Endothelial cell of umbilical vein (primary cell): ENCODE data around the gene KAT2A. TPM values are rescaled to one million over a fixed set of nuclear protein-coding genes. Genes with fewer than 3 reads are reported as not detected.

ENCODE experiments used
- BruUV-seq: library from RNA; stranded (reverse); fragments of 400-500 nt; replicated peaks from 2 replicates; lab custom pipeline; 2021; lab: Mats Ljungman, UMichigan
- CTCF ChIA-PET: fragments of 300-600, 350-600 bp; sonication (Branson Sonifier 250); formaldehyde crosslinking; loops from one replicate; lab custom pipeline; 2021; ENCODE audit warnings: antibody characterized with exemption, inconsistent platforms; lab: Charles Lee
- POLR2A ChIA-PET: fragments of 300-600, 350-600 bp; sonication (Branson Sonifier 250); formaldehyde crosslinking; loops from one replicate; lab custom pipeline; 2021; ENCODE audit warnings: antibody characterized with exemption, inconsistent platforms; lab: Charles Lee
- DNase-seq: peaks from one replicate; pipeline ENCODE4 v3.0.0-alpha.2; 2011; ENCODE audit warnings: low read depth, low spot score
- FAIRE-seq: peaks from 2 replicates; lab custom pipeline; 2011; peaks lifted over from hg19 to GRCh38; lab: Jason Lieb, UNC
- H2AFZ ChIP-seq: 2 replicates; pipeline ENCODE4 v1.6.0; 2012; ENCODE audit warnings: low read depth, low read length, control low read depth, inconsistent platforms
- H3K27ac ChIP-seq: 2 replicates; pipeline ENCODE4 v1.5.1; 2011; ENCODE audit warnings: low read depth, mild to moderate bottlenecking, control low read depth, low read length, moderate library complexity; ENCODE audit not compliant: insufficient read depth
- H3K27me3 ChIP-seq, 2 experiments: 2 replicates each; pipeline versions ENCODE4 v1.6.0 to v1.6.1; 2011; ENCODE audit warnings: low read length in 2 of 2, mixed read lengths in 1 of 2; ENCODE audit not compliant: control insufficient read depth in 2 of 2, insufficient read depth in 2 of 2
- H3K36me3 ChIP-seq, 2 experiments: 2 replicates in 1 of 2; 3 replicates in 1 of 2; pipeline ENCODE4 v1.5.1; 2011; ENCODE audit warnings: low read length in 2 of 2, mild to moderate bottlenecking in 1 of 2, moderate library complexity in 1 of 2; ENCODE audit not compliant: control insufficient read depth in 2 of 2, insufficient read depth in 2 of 2; ENCODE audit errors: extremely low read depth in 1 of 2
- H3K4me1 ChIP-seq: 3 replicates; pipeline ENCODE4 v1.5.1; 2011; ENCODE audit warnings: mild to moderate bottlenecking, low read length; ENCODE audit not compliant: control insufficient read depth, insufficient read depth; ENCODE audit errors: extremely low read depth
- H3K4me2 ChIP-seq: 2 replicates; pipeline ENCODE4 v1.6.1; 2011; ENCODE audit warnings: low read length, control low read depth, mixed read lengths; ENCODE audit not compliant: insufficient read depth
- H3K4me3 ChIP-seq, 3 experiments: fragments of 200-600 bp in 1 of 3; sonication (generic), shearing (Covaris generic) in 1 of 3; replicated peaks in 1 of 3; 2 replicates each; pipeline ENCODE4 v1.5.1; 2011 to 2016; ENCODE audit warnings: control low read depth in 3 of 3, low read length in 3 of 3, mild to moderate bottlenecking in 2 of 3, inconsistent platforms in 1 of 3, low read depth in 1 of 3, moderate library complexity in 1 of 3; ENCODE audit not compliant: insufficient read depth in 1 of 3
- H3K79me2 ChIP-seq: 2 replicates; pipeline ENCODE4 v1.6.0; 2012; ENCODE audit warnings: low read length, inconsistent platforms; ENCODE audit not compliant: control insufficient read depth, insufficient read depth
- H3K9ac ChIP-seq: replicated peaks from 2 replicates; pipeline ENCODE3; 2011; ENCODE audit warnings: low read length, control low read depth; ENCODE audit not compliant: insufficient read depth; ENCODE audit errors: extremely low read depth
- H3K9me1 ChIP-seq: replicated peaks from 3 replicates; pipeline ENCODE4 v1.6.0; 2011; ENCODE audit warnings: mild to moderate bottlenecking, low read length; ENCODE audit not compliant: control insufficient read depth, insufficient read depth; ENCODE audit errors: extremely low read depth
- H3K9me3 ChIP-seq: replicated peaks from 2 replicates; pipeline ENCODE4 v1.5.1; 2012; ENCODE audit warnings: low read length, inconsistent platforms; ENCODE audit not compliant: control insufficient read depth, insufficient read depth
- H4K20me1 ChIP-seq: replicated peaks from 2 replicates; pipeline ENCODE3; 2011; ENCODE audit warnings: mild to moderate bottlenecking, low read length; ENCODE audit not compliant: control insufficient read depth, insufficient read depth; ENCODE audit errors: extremely low read depth
- CTCF ChIP-seq, 2 donors: IDR thresholded peaks; 1 replicate in 1 of 2; 2 replicates in 1 of 2; pipeline ENCODE4 v1.5.1; 2011; ENCODE audit warnings: low read length in 2 of 2, mild to moderate bottlenecking in 2 of 2, moderate library complexity in 2 of 2, control low read depth in 1 of 2, inconsistent platforms in 1 of 2, low read depth in 1 of 2; ENCODE audit not compliant: insufficient read depth in 1 of 2; ENCODE audit errors: extremely low read depth in 1 of 2
- EZH2 ChIP-seq: IDR thresholded peaks from 2 replicates; pipeline ENCODE4 v1.6.1; 2012; ENCODE audit warnings: borderline replicate concordance, low read depth, mild to moderate bottlenecking, moderate library complexity, low read length, inconsistent platforms; ENCODE audit not compliant: severe bottlenecking
- FOS ChIP-seq: IDR thresholded peaks from 2 replicates; pipeline ENCODE4 v1.6.1; 2011; ENCODE audit warnings: mild to moderate bottlenecking, low read length, moderate library complexity, borderline replicate concordance; ENCODE audit not compliant: insufficient read depth
- GATA2 ChIP-seq: IDR thresholded peaks from 2 replicates; pipeline ENCODE4 v1.7.0; 2011; ENCODE audit warnings: low read depth, mild to moderate bottlenecking, moderate library complexity, mixed read lengths, low read length; ENCODE audit not compliant: insufficient read length, insufficient read depth
- JUN ChIP-seq: IDR thresholded peaks from 2 replicates; pipeline ENCODE4 v1.6.1; 2011; ENCODE audit warnings: borderline replicate concordance, low read depth; ENCODE audit not compliant: insufficient read length, insufficient read depth
- MAX ChIP-seq: IDR thresholded peaks from 2 replicates; pipeline ENCODE4 v1.6.1; 2011; ENCODE audit not compliant: insufficient read depth, insufficient read length
- MYC ChIP-seq: IDR thresholded peaks from one replicate; pipeline ENCODE4 v1.6.1; 2011; ENCODE audit warnings: mild to moderate bottlenecking, low read depth, low read length
- POLR2A ChIP-seq: IDR thresholded peaks from 2 replicates; pipeline ENCODE4 v1.6.1; 2012; ENCODE audit warnings: low read depth, mild to moderate bottlenecking, control low read depth, low read length
- POLR2AphosphoS5 ChIP-seq: IDR thresholded peaks from 2 replicates; pipeline ENCODE4 v1.6.1; 2012; ENCODE audit warnings: low read depth, mild to moderate bottlenecking, control low read depth, low read length, moderate library complexity; ENCODE audit not compliant: insufficient read depth
- dilution Hi-C: fragments of 300-500 bp; cut with MboI; formaldehyde crosslinking; loops from one replicate; pipeline ENCODE4 v1.15.0; 2019; ENCODE audit warnings: low sequenced_read_pairs; ENCODE audit not compliant: extremely low pct_ligation_motif_present
- intact Hi-C: fragments of 100-400 bp; cut with micrococcal nuclease; formaldehyde crosslinking; loops from one replicate; pipeline ENCODE4 v1.10.0; 2022
- polyA plus RNA-seq, 4 experiments: library from polyadenylated mRNA; depleted of rRNA in 3 of 4; stranded (reverse) in 3 of 4; unstranded in 1 of 4; fragments of >200 nt; gene quantifications; 2 replicates each; pipeline versions ENCODE4 v1.2.1 to v1.2.3, GENCODE V29; 2011 to 2012; ENCODE audit warnings: missing spikeins in 1 of 4
- total RNA-seq: library from RNA; stranded (reverse); gene quantifications from 2 replicates; pipeline ENCODE4 v1.2.3, GENCODE V29; 2021

KAT2A gene
- total and polyA plus RNA-seq, 2 donors (not counting 3 experiments of a cell fraction or from before 2014, with no cell fraction given) = 32.9 to 33.4 TPM

GRCh38 chr17:42131981-42132432, 10.8 kb upstream of the KAT2A start:
- H2AFZ ChIP-seq = no peak overlapping the region
- intact Hi-C loops = loop anchor here (1.0 to 10.0 kb wide), 4 partner anchors 22 to 393 kb away; partner anchors contain the start of genes RAB5C and STAT5B
- dilution Hi-C loops = no loop called here
- no peaks in the 10 kb centered on the region for H3K9me1 ChIP-seq
- CTCF ChIA-PET = interaction anchor here (0.9 to 1.9 kb wide), 9 partner anchors 11 to 90 kb away, joined by 3 to 12 read pairs (median 4); partner anchors contain the start of gene KCNH4
- POLR2A ChIA-PET = no interaction called here
- BruUV-seq = no TSS peak
- H3K27ac ChIP-seq = peak overlapping the region; percentile 71
- H3K79me2 ChIP-seq = peaks cover 71% of the 10 kb centered on the region
- H3K9me3 ChIP-seq = no peaks in the 10 kb centered on the region
- H3K4me3 ChIP-seq = peak overlapping the region in 1 of 3 experiments; percentile 44
- H3K27me3 ChIP-seq = no peaks in the 10 kb centered on the region
- H3K9ac ChIP-seq = peak overlapping the region; percentile 48
- DNase-seq (peak; percentile 85), FAIRE-seq (peak; percentile 97)
- peaks cover 79% of the 10 kb centered on the region for H3K4me1 ChIP-seq
- peaks cover 17 to 27% of the 10 kb centered on the region in 2 experiments for H3K36me3 ChIP-seq
- H3K4me2 ChIP-seq = peak overlapping the region; percentile 83
- no peaks in the 10 kb centered on the region for H4K20me1 ChIP-seq
- TF ChIP-seq JUN (peak; percentile 82), MYC (no peak), CTCF (IDR thresholded peaks at IDR 0.05; ENCODE audit: extremely low read depth in 1 of 2, insufficient read depth in 1 of 2, low read depth in 1 of 2, low read length in 2 of 2) (no peak), FOS (peak; percentile 90)

- H3K9me1 ChIP-seq = no peaks in the 10 kb centered on the region
- dilution Hi-C loops (no loop called here), intact Hi-C loops (loop anchor here (10.0 kb wide), 2 partner anchors 144 to 394 kb away; partner anchors contain the start of gene STAT5B)
- no peak for TF ChIP-seq MAX
- no peak for TF ChIP-seq POLR2AphosphoS5
- no peak for TF ChIP-seq FOS
- no peak for TF ChIP-seq POLR2A
- no peak for TF ChIP-seq MYC
- TF ChIP-seq CTCF (IDR thresholded peaks at IDR 0.05; ENCODE audit: extremely low read depth in 1 of 2, insufficient read depth in 1 of 2, low read depth in 1 of 2, low read length in 2 of 2) = no peak
- TF ChIP-seq GATA2 = no peak
- TF ChIP-seq EZH2 = no peak
- no peak for TF ChIP-seq JUN
- no peak overlapping the region for H3K4me3 ChIP-seq
- BruUV-seq = no TSS peak
- H3K9me3 ChIP-seq = no peaks in the 10 kb centered on the region
- H2AFZ ChIP-seq = no peak overlapping the region
- peaks cover 72% of the 10 kb centered on the region for H3K4me1 ChIP-seq
- no peaks in the 10 kb centered on the region for H3K27me3 ChIP-seq
- no peak for DNase-seq
- H3K36me3 ChIP-seq = peaks cover 17 to 30% of the 10 kb centered on the region in 2 experiments
- H3K79me2 ChIP-seq = peaks cover 63% of the 10 kb centered on the region
- H3K9ac ChIP-seq = peak overlapping the region; percentile 48
- no peaks in the 10 kb centered on the region for H4K20me1 ChIP-seq
- H3K27ac ChIP-seq = peak overlapping the region; percentile 71
- FAIRE-seq = peak; percentile 70
- peak overlapping the region; percentile 83 for H3K4me2 ChIP-seq
- POLR2A ChIA-PET = no interaction called here
- CTCF ChIA-PET = interaction anchor here (1.1 to 1.9 kb wide), 6 partner anchors 18 to 91 kb away, joined by 3 to 12 read pairs (median 4); partner anchors contain the start of gene KCNH4
Measured at GRCh38 chr17:42131232-42131631, 10.1 kb upstream of the KAT2A start.
